Stimulated activated CD8-positive, alpha-beta memory T cell treated with anti-CD3 and anti-CD28 coated beads, Interleukin-7, amount 100 ng/mL, for 48 hours (primary cell): ENCODE data around the gene PTPMT1.
A peak's percentile ranks its signal among the peaks of the same experiment; 100 is the strongest.
"Not testable (repeated sequence)": the region's sequence is repeated elsewhere in the genome, so short reads cannot be mapped to it uniquely, and the experiment has no call there.

Source experiments
- DNase-seq, 2 donors: peaks; one replicate each; pipeline ENCODE4 v3.0.0-alpha.2; 2020; ENCODE audit warnings: low read depth in 1 of 2; ENCODE audit errors: extremely low read depth in 1 of 2

PTPMT1 gene, protein sequence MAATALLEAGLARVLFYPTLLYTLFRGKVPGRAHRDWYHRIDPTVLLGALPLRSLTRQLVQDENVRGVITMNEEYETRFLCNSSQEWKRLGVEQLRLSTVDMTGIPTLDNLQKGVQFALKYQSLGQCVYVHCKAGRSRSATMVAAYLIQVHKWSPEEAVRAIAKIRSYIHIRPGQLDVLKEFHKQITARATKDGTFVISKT

DNA sequence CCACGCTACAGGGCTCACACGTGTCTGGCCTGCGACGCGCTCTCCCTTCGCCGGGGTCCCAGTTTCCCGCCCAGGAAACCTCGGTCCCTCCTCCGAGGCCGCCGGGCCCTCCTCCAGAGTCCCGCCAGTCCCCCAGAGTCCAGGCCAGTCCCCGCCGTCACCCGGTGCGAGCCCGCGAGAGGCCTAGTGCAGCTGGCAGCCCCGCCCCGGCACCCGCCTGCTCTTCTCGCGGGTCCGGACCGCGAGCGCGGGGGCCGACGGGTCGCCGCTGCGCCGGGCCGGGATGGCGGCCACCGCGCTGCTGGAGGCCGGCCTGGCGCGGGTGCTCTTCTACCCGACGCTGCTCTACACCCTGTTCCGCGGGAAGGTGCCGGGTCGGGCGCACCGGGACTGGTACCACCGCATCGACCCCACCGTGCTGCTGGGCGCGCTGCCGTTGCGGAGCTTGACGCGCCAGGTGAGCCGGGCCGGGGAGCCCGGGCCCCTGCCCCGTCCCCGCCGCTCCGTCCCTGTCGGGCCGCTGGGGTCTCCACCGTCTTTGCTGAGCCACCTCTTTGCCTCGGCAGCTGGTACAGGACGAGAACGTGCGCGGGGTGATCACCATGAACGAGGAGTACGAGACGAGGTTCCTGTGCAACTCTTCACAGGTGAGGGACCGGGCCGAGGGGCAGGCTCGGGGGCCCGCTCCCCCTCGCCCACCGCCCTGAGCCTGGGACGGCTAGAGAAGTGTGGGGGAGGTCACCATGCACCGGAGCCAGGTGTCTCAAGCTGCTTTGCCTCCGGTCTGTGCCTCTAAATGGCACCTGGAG lies at the start of gene PTPMT1:
TSS of gene PTPMT1 (plus strand) at position 260 of the 809 bp plus-strand sequence. CDS start at position 284, 24 bp downstream.
- peak; percentile 62 to 70 for DNase-seq

DNA sequence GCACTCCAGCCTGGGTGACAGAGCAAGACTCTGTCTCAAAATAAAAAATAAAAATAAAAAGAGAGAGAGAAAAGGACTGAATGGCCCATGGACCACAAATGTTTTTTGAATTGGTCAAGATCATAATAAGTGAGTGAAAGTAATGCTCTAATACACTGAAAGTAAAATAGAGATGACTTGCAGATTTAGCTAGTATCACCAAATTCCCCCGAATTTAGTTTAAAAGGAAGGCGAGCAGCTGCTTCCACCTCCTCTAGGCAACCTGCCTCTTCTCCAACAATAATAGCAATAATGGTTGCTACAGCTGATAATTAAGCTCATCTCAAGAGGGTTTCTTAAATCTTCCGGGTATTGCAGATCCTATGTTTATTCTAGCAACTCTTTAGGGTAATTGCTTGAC lies 49.2 kb upstream of the PTPMT1 start:
- no peak for DNase-seq

DNA sequence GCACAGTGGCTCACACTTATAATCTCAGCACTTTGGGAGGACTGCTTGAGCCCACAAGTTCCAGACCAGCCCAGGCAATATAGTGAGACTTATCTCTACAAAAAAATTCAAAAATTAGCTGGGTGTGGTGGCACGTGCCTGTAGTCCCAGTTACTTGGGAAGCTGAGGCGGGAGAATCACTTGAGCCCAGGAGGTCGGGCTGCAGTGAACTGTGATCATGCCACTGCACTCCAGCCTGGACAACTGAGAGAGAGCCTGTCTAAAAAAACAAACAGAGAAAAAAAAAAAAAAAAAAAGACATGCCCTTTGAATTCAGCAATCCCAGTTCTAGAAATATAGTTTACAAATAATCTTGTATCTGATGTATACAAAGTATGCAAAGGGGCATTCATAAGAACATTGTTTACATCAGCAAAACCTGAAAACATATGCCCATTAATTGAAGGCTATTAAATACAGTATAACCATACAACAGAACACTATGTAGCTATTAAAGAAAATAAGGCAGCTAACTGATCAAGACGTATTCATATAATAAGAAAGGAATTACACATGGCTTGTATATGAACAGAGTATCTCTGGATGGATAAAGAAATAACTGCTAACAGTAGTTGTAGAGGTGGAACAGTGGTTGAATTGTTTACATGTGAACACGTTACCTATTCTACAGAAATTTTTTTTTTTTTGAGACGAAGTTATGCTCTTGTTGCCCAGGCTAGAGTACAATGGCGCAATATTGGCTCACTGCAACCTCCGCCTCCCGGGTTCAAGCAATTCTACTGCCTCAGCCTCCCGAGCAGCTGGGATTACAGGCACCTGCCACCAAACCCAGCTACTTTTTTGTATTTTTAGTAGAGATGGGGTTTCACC lies 48.2 kb upstream of the PTPMT1 start:
- DNase-seq, result no peak

DNA sequence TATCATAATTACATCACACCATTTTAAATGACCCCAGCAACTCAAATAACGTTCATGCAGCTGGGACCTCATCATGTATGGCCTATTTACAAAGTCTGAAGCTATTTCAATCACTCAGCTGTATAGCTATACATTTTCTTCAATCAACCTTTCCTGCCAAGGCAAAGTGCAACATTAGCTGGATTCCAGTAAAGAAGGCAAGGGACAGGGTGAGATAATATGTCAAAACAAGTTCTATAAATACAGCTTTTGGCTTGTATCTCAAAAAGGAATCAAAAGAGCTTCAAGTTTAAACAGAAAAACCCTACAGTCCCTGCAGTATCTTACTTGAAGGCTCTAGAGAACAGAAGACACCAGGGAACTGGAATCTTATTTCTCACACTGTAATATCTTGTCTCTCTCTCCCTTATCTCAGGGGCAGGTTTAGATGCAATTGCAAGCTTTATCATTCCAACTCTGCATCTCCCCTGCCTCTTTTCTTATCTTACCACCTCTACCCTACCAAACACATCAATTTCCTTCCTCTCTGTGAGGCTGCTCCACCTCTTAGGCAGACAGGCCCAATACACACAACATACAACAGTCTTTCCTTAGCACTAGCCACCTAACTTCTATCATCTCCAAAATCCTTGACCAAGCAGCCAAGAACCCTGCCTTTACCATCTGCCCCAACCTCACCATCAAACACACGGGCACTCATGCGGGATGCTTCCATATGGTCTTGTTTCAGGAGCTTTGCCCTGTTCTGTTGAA lies 47.0 kb upstream of the PTPMT1 start:
- DNase-seq, result no peak

DNA sequence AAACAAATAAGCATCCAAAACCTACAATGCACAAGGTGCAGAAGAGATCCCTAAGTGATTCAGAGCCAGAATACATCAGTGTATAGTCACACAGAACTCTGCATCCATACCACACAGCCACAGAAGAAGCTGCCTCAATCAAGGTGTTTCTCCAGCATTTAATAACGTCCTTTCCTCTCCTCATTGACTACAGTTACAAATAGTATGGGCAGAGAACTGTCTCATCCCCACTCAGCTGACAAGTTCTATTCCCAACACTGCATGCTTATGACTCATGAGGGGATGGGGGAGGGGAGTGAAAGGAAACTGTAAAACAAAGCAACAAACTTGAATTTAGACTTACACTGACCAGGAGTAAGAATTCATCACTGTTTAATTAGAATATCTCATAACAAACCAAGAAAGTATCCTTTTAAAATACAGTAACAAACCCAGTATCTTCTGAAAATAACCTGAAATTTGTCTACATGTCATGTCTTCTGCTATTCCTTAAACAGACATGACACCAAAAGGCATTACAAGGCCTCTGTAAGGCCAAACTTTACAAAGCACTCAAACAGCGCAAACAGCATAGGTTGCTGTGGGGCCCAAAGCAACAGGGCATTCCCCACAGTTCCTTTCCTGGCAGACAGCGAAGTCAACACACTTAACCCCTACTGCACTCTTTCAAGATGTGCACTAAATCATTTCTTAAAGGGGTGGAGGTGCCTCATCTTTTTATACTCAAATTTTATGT lies 41.7 kb upstream of the PTPMT1 start:
- no peak for DNase-seq

DNA sequence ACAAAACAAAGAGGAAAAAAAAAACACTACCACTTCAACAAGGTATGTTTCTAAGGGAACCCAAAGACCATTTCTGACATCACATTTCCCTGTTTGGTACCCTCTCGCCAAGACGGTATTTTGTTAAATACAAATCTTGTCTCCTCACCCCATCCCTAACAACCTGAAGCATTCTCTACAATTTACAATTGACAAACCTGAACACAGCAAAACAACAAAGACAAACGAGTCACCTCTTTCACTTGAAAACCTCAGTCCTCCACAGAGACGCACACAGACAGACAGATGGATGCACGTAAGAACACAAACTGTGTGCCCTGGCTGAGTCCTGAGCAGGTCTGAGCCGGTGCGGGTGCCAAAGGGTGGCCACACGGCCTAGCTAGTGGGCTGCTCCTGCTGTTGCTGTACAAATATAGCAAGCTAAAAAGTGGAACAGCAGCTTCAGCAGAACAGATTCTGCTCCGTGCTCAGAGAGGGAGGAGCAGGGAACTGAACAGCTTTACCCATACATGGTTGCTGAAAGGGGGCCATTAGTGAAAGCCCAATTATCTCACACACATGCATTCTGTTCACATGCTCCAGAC lies 41.0 kb upstream of the PTPMT1 start:
- no peak for DNase-seq

DNA sequence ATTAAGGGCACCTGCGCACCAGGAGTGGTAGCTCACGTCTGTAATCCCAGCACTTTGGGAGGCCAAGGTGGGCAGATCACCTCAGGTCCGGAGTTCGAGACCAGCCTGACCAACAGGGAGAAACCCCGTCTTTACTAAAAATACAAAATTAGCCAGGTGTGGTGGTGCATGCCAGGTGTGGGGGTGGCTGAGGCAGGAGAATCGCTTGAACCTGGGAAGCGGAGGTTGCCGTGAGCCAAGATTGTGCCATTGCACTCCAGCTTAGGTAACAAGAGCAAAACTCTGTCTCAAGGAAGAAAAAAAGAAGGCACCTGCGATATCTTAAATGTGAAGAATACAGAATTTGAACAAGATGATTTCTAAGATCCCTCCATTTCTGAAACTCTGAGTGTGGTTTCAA lies 39.4 kb upstream of the PTPMT1 start:
- DNase-seq, result not testable (repeated sequence)

DNA sequence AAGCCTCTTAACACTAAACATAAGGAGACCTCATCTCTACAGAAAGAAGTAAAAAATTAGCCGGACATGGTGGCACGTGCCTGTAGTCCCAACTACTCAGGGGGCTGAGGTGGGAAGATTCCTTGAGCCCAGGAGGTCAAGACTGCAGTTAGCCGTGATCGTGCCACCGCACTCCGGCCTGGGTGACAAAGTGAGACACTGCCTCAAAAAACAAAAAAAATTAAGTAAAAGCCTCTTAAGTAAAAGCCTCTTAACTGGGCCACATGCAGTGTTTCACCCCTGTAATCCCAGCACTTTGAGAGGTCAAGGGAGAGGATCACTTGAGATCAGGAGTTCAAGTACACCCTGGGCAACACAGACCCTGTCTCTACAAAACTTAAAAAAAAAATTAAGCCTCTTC lies 38.2 kb upstream of the PTPMT1 start:
- DNase-seq, result no peak

DNA sequence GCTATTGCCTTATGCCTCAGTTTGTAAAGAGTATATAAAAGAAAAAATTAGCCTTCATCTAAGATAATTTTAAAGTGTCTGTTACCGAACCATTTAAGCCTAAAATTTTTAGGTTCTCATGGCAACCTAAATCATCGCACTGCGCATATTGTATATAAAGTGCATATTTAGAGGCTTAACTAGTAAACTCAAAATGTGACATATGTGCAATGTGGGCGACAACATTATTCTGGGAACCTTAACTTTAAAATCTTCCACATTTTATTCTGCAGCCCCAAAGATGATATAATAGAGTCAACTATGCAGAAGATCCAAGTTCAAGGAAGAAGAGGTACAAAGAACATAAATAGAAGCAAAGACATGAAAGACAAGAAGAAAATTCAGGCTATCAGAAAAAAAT lies 35.4 kb upstream of the PTPMT1 start:
- DNase-seq, result no peak

DNA sequence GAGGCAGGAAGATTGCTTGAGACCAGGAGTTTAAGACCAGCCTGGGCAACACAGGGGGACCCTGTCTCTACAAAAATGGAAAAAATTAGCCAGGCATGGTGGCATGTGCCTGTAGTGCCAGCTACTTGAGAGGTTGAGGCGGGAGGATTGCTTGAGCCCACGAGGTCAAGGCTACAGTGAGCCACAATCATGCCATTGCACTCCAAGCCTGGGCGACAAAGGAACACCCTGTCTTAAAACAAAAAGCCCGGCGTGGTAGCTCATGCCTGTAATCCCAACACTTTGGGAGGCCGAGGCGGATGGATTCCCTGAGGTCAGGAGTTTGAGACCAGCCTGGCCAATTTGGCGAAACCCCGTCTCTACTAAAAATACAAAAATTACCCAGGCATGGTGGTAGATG lies 34.7 kb upstream of the PTPMT1 start:
- DNase-seq, result not testable (repeated sequence)

DNA sequence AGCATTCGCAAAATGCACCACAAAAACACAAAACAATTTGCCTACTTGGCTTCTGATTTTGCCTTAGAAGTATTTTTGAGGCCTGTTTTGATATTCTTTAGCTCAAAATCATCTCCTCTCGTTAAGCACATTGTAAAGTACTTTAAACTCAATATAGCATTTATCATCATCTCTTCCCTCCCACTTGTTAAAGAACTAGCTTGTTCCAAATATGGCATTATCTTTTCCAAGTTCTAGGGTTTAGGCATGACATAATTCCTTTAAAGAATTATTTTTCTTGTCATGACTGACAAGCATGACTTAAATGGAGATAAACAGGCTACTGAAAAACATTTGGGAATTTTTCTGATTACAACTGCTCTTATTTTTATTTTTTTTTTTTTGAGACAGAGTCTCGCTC lies 33.7 kb upstream of the PTPMT1 start:
- DNase-seq, result no peak

DNA sequence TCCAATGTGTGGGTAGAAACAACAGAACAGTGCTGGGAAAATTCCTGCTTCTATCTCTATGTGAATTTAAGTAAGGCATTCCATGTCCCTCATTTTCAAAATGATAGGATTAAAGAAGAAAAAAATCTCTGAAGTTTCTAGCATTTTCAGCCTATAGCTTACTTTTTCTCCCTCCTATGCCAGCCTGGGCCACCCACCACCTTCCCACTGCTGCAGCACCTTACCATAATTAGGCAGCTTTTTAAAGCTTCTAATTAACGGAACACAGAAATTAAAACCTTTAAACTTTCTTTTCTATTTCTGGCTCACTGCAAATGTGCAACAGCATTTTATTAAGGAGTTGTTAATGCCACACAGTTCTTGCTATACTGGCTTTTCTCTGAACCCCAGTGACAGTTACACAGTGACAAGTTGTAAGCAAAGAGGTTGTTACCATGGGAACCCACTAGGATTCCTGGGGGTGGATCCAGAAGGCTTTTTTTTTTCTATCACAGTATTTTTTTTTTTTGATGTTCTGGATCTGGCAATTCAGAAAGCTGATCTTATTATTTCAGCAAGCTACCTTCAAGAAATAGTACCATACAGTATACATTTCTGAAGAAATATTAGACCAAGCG lies 32.7 kb upstream of the PTPMT1 start:
- no peak for DNase-seq

DNA sequence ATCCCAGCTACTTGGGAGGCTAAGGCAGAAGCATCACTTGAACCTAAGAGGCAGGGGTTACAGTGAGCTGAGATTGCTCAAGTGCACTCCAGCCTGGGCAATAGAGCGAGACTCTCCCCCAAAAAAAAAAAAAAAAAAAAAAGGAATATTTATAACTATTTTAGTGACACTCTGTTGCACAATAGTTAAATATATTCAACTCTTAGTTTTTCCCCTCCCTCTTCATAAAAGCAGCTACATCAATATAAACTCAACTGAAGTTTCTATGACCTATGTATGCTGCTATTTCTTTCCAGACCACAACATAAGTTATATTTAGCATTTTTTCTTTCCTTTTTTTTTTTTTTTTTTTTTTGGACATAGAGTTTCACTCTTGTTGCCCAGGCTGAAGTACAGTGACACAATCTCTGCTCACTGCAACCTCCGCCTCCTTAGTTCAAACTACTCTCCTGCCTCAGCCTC lies 31.7 kb upstream of the PTPMT1 start:
- DNase-seq, result no peak

DNA sequence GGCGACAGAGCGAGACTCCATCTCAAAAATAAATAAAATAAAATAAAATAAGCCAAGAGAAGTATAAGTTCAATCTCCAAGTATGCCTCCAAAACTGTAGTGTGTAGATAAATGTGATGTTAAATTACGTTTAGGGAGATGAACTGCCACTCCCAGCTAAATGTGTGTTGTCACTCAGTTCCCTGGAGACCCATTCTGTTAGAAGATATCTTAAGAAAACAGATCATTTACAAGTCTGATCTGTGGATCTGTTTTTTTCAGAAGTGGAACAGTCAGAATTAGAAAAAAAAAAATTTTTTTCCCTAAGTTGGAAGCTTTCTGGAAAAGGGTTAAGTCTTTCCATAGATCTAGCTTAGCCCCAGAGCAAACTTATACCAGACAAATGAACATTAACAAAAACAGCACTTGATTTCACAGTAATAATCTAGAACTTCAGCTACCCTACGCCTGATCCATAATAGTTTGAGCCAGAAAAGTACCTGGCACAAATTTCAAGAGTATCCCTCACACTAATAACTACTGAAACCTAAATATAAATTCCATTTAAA lies 30.6 kb upstream of the PTPMT1 start:
- no peak for DNase-seq

DNA sequence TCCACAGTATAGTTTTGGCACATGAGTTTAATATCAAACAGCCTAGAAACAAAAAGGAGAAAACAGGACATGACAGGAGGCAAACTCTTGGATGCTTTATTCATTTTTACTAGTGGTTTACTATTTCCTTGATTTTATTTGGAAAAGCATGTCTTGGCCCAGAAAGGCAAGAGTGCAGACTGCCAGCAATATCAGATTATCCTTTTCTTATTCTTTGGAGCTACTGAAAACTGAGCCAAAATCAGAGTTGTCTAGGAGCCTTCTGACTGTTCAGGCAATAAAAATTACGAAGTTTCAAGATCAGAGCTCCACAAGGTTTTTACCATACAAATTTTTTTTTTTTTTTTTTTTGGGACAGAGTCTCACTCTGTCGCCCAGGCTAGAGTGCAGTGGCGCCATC lies 28.5 kb upstream of the PTPMT1 start:
- no peak for DNase-seq

DNA sequence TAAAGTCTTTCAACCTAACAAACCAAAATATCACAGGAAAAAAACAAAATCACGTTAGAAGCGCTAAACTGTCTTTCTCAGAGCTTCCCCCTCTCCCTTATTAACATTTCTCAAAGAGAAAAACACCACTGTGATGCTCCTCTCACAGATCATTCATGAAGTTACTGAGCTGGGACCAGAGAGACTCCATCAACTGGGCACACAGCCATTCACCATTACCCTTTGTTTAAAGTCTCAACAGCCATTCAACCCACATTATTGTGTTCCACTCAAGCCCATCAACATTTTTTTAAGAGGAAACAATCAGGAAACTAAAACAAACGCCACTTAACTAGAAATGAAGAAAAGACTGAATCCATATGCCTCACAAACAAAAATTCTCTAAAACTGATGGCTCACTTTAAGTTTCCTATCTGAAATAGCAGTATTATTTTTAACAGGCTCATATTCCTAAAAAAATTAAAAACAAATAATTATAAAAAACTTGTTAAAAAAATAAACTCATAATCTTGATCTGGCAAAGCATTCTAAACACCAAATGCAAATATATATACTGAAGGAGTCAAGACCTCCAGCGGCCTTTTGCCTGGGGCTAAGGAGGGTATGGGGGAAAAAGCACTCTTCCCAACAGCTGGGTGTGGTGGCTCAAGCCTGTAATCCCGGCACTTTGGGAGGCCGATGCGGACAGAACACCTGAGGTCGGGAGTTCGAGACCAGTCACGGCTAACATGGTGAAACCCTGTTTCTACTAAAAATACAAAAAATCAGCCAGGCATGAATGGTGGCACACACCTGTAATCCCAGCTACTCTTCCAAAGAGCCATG lies 26.4 kb upstream of the PTPMT1 start:
- no peak for DNase-seq

DNA sequence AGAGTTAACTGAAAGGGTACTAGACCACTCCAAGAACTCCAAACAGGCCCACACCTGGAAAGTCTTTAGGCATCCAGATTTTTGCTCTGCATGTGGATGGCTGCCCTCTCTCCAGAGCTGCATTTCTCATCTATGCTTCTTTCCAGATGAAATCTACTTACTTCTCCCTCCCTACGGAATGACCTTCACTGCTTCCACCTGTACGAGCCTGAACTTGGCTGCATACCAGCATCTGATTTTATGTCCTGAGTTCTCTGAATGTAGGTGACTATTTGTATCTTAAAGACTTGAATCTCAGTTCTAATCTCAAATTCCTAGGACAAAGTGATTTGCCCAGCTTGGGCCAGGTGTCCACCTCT lies 25.7 kb upstream of the PTPMT1 start:
- DNase-seq, result no peak

DNA sequence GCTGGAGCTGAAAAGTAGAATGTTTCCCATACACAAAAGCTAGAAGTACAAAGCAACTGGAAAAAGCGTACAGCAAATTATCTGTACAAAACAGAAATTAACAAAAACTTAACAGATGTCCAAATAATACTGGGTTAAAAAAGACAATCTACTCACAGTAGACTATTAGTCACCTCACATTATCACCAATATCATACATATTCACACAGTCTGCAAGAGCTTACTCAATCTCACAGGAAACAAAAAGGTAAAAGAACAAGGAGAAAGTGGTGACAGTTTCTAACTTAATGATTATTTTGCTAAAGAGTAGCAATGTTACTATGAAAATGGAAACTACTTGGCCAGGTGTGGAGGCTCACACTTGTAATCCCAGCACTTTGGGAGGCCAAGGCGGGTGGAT lies 24.3 kb upstream of the PTPMT1 start:
- DNase-seq, result no peak
